Omental fat pad (tissue), 4 donors: ENCODE measurements around the gene SCYGR7. TPM values are rescaled to one million over a fixed set of nuclear protein-coding genes. Genes with fewer than 3 reads are reported as not detected.

Experiments used
- ATAC-seq: fragments of 150-250 bp; one replicate; pipeline ENCODE4 v1.9.1; 2016; ENCODE audit warnings: mild to moderate bottlenecking, moderate library complexity; ENCODE audit not compliant: low FRiP score
- DNase-seq: peaks from one replicate; pipeline ENCODE4 v3.0.0-alpha.2; 2019; ENCODE audit warnings: low spot score
- total RNA-seq, 4 donors: library from RNA; depleted of rRNA; stranded (reverse); fragments of >200 nt; gene quantifications; one replicate each; pipeline ENCODE4 v1.1.0, GENCODE V29; 2016
- TF ChIP-seq, protein P1 (sequence below), 3 donors: fragments of 450-650 bp; IDR thresholded peaks; one replicate each; pipeline ENCODE4 v1.5.1; 2016 to 2017; ENCODE audit warnings: antibody characterized with exemption in 3 of 3, mild to moderate bottlenecking in 3 of 3, moderate library complexity in 2 of 3

Gene SCYGR7
- total RNA-seq, 4 donors from 2014 or later = not detected

DNA sequence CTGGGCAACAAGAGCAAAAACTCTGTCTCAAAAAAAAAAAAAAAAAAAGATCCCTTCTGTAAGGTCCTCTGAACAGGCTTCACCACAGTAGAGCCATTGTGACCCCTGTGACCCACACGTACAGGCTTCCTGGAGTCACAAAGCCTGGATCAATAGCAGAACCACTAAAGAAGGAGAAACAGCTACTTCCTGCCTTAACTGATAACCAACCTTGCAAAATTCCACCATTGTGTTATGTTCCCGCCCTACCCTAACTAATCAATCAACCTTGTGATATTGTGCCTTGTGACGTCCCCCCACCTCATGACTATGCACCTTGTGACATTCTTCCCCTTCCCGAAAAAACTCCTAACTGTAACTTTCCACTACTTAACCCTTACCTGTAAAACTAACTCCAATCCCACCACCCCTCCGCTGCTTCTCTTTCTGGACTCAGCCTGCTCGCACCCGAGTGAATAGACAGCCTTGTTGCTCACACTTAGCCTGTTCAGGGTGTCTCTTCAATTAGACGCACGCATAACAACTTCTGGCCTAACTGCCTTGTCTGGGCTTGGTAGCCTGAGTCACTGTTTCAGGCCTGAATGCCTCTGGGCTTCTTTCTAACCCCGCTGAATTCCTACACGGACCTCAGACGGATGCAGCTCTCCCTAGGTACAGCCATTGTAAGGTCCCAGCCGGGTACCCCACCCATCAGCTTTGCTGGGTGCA lies 31.4 kb downstream of the SCYGR7 start:
- ATAC-seq (peak; percentile 6), DNase-seq (no peak)
- TF ChIP-seq, protein P1, sequence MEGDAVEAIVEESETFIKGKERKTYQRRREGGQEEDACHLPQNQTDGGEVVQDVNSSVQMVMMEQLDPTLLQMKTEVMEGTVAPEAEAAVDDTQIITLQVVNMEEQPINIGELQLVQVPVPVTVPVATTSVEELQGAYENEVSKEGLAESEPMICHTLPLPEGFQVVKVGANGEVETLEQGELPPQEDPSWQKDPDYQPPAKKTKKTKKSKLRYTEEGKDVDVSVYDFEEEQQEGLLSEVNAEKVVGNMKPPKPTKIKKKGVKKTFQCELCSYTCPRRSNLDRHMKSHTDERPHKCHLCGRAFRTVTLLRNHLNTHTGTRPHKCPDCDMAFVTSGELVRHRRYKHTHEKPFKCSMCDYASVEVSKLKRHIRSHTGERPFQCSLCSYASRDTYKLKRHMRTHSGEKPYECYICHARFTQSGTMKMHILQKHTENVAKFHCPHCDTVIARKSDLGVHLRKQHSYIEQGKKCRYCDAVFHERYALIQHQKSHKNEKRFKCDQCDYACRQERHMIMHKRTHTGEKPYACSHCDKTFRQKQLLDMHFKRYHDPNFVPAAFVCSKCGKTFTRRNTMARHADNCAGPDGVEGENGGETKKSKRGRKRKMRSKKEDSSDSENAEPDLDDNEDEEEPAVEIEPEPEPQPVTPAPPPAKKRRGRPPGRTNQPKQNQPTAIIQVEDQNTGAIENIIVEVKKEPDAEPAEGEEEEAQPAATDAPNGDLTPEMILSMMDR (IDR thresholded peaks at IDR 0.05) = no peak

DNA sequence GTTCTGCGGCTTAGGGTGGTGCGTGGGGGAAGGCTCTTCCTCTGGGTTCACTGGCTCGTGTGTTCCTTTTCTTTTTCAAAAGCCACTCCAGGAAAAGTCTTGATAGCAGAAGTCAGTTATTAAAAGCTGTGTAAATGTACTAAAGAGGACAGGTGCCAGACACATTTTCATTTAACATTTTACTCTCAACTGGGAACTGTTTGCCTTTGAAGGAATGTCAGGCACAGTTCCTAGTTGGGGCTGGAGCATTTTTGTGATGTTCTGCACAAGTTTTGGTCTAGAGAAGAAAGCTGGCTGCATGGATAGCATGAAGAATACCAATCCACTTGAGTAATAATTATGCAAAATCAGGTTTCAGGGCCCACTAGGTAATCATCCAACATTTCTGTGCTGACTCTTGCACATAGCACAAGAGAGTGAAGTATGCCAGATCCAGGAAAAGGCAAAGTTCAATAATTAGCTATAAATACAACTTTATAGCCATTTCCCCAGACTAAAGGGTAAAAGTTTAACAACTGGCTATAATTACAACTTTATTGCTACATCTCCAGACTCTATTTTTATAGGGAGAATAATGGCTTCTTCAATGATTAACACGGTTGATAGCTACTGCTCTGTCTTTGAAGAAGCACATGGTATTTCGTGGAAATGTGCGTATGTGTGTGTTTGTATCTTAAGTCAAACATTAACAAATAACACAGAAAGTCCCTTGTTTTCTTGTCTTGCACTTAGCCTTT lies 33.8 kb downstream of the SCYGR7 start:
- TF ChIP-seq, protein P1 (IDR thresholded peaks at IDR 0.05) = no peak
- no peak for DNase-seq
- ATAC-seq = no peak

DNA sequence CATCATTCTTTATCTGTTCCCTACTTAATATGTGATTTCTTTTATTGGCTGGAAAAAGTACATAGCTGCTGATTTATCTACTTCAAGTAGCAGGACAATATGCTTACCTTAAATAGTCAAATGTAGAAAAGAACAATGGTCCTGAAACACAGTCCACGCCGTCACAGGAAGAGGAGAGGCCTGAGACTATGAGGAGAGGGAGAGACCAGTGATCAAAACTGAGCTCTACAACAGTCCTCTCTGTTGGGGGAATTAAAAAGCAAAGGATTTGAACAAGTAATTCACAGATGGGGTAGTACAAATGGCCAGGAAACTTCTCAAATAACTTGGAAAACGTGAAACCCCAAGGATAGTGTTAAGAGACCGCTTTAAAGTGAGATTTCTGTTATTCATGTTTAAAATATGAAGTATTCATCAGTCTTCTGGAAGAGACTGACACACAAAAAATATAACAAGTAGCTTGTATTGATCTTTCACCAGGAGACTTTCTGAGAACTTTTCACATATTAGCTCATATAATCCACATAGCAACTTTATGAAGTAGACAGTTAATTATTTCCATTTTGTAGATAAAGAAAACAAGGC lies 37.7 kb downstream of the SCYGR7 start:
- peak; percentile 41 for ATAC-seq
- TF ChIP-seq, protein P1 (IDR thresholded peaks at IDR 0.05) = no peak
- DNase-seq = no peak

DNA sequence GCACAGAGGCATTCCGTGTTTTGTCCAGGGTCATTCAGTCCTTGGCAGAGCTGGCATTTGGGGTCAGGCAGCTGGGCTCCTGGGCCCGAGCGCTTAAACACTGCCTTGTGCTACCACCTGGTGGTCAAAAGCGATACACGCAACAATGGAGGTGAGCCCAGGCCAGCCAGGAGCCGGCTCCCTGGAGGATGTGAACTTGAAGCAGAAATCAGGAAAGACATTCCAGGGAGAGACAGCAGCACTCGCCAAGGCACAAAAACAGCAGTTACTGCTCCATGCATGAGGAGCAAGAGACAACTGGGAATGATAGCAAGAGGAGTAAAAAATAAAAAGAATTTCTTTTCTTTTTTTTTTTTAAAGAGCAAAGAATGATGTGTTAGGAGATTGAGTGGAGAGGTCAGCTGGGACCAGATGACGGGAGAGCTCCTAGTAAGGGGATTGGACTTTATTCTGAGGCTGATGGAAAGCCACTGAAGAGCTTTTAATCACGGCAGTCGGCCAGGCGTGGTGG lies 38.3 kb downstream of the SCYGR7 start:
- DNase-seq (peak; percentile 67), ATAC-seq (peak; percentile 96)
- TF ChIP-seq, protein P1 (IDR thresholded peaks at IDR 0.05) = peak in 2 of 3 donors; percentile 53 to 90

DNA sequence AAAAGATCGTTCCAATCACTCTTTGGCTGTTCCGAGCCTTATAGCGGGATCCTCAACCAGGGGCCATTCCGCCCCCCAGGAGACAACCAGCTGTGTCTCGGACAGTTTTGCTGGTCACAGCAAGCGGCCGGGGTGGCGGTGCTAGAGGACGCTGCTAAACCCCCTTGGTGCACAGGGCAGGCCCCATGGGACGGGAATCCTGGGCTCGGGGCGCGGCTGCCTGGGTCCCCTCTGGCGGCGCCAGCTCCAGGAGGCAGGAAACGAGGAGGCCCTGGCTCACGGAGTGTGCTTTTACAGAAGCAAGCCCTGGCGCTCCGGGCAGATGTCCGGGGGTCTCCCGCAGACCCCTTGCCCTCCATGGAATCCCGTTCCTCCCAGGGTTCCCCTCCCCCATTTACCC lies 39.7 kb downstream of the SCYGR7 start:
- TF ChIP-seq, protein P1 (IDR thresholded peaks at IDR 0.05) = no peak
- no peak for DNase-seq
- ATAC-seq = no peak

DNA sequence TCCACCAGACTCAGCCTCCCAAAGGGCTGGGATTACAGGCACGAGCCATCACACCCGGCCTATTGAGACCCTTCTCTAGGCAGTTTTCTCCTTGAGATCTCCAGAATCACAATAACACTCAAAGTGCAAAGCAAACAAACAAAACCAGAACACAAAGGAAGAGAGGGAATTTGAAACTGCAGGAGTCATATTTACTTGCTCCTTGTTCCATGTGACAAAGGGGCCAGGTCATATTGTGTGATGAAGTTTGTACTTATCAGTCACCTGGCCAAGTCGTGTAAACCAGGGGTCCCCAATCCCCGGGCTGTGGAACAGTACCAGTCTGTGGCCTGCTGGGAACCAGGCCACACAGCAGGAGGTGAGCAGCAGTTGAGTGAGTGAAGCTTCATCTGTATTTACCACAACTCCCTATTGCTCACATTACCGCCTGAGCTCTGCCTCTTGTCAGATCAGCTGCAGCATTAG lies 44.1 kb downstream of the SCYGR7 start:
- TF ChIP-seq, protein P1 (IDR thresholded peaks at IDR 0.05) = no peak
- ATAC-seq (no peak), DNase-seq (no peak)
